Duodenal mucosa (tissue), 2 donors: ENCODE results near the gene SH3BGRL3.

Experiments used
- H3K27ac ChIP-seq: one replicate; pipeline ENCODE4 v1.7.0; 2013; ENCODE audit warnings: low read depth, low read length
- H3K27me3 ChIP-seq, 2 donors: one replicate each; pipeline ENCODE4 v1.7.0; 2013; ENCODE audit warnings: low read length in 2 of 2, control low read depth in 1 of 2; ENCODE audit not compliant: insufficient read depth in 2 of 2, control insufficient read depth in 1 of 2
- H3K36me3 ChIP-seq, 2 donors: one replicate each; pipeline ENCODE4 v1.7.0; 2013; ENCODE audit warnings: low read length in 2 of 2, control low read depth in 1 of 2; ENCODE audit not compliant: insufficient read depth in 2 of 2, control insufficient read depth in 1 of 2
- H3K4me1 ChIP-seq, 2 donors: one replicate each; pipeline ENCODE4 v1.7.0; 2013; ENCODE audit warnings: low read length in 2 of 2, control low read depth in 1 of 2; ENCODE audit not compliant: insufficient read depth in 2 of 2, control insufficient read depth in 1 of 2
- H3K4me3 ChIP-seq, 2 donors: one replicate each; pipeline ENCODE4 v1.7.0; 2013; ENCODE audit warnings: low read length in 2 of 2, low read depth in 1 of 2
- H3K9ac ChIP-seq, 2 donors: one replicate each; pipeline ENCODE4 v1.7.0; 2013; ENCODE audit warnings: low read length in 2 of 2, low read depth in 1 of 2
- H3K9me3 ChIP-seq, 2 donors: one replicate each; pipeline ENCODE4 v1.7.0; 2013; ENCODE audit warnings: low read length in 2 of 2, control low read depth in 1 of 2; ENCODE audit not compliant: control insufficient read depth in 1 of 2

The SH3BGRL3 gene

DNA sequence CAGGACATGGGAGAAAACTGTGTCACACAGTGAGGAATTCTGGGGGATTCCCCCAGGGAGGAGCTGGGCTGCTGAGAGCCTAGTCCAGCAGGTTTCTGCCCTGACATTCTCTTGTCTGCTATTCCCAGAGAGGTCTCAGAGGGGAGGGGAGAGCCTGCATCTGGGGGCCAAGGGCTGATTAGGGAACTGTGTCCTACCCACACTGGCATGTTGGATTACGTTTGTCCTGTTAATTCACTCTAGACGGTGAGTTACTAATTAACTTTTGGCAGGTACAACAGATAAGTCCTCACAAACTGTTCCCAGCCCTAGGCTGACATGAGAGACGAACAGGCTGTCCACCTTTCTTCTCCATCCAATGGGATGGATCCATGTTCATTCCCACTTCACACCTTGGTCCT is 2.6 kb upstream of the SH3BGRL3 start:
- Histone ChIP-seq H3K4me3 (peak overlapping the region; percentile 12 to 20), H3K36me3 (peaks cover 0 to 15% of the 10 kb centered on the region in 2 donors), H3K27me3 (no peaks in the 10 kb centered on the region), H3K27ac (peak overlapping the region; percentile 65), H3K9ac (peak overlapping the region; percentile 38 to 55), H3K4me1 (peaks cover 49 to 63% of the 10 kb centered on the region in 2 donors), H3K9me3 (no peaks in the 10 kb centered on the region)

- peak overlapping the region; percentile 65 for H3K27ac ChIP-seq
- H3K4me3 ChIP-seq, result peak overlapping the region in 1 of 2 donors; percentile 20
- no peaks in the 10 kb centered on the region for H3K27me3 ChIP-seq
- H3K4me1 ChIP-seq, result peaks cover 49 to 63% of the 10 kb centered on the region in 2 donors
- H3K9ac ChIP-seq, result peak overlapping the region; percentile 38 to 55
- peaks cover 0 to 18% of the 10 kb centered on the region in 2 donors for H3K36me3 ChIP-seq
- H3K9me3 ChIP-seq, result no peaks in the 10 kb centered on the region
Measured at GRCh38 chr1:26277719-26278118, 2.2 kb upstream of the SH3BGRL3 start.

GRCh38 chr1:26278303-26278702 is 1.6 kb upstream of the SH3BGRL3 start:
- H3K9ac ChIP-seq, result peak overlapping the region; percentile 81 to 82
- no peaks in the 10 kb centered on the region for H3K27me3 ChIP-seq
- H3K36me3 ChIP-seq, result peaks cover 0 to 13% of the 10 kb centered on the region in 2 donors
- no peaks in the 10 kb centered on the region for H3K9me3 ChIP-seq
- H3K4me1 ChIP-seq, result peaks cover 49 to 63% of the 10 kb centered on the region in 2 donors
- H3K4me3 ChIP-seq, result no peak overlapping the region
- H3K27ac ChIP-seq, result peak overlapping the region; percentile 65

- Histone ChIP-seq H3K9ac (peak overlapping the region; percentile 81 to 82), H3K9me3 (no peaks in the 10 kb centered on the region), H3K36me3 (peaks cover 0 to 13% of the 10 kb centered on the region in 2 donors), H3K27me3 (no peaks in the 10 kb centered on the region), H3K4me3 (peak overlapping the region; percentile 74 to 75), H3K4me1 (peaks cover 49 to 63% of the 10 kb centered on the region in 2 donors), H3K27ac (peak overlapping the region; percentile 83)
Measured at GRCh38 chr1:26278724-26279455, 996 bp upstream of the SH3BGRL3 start.

DNA sequence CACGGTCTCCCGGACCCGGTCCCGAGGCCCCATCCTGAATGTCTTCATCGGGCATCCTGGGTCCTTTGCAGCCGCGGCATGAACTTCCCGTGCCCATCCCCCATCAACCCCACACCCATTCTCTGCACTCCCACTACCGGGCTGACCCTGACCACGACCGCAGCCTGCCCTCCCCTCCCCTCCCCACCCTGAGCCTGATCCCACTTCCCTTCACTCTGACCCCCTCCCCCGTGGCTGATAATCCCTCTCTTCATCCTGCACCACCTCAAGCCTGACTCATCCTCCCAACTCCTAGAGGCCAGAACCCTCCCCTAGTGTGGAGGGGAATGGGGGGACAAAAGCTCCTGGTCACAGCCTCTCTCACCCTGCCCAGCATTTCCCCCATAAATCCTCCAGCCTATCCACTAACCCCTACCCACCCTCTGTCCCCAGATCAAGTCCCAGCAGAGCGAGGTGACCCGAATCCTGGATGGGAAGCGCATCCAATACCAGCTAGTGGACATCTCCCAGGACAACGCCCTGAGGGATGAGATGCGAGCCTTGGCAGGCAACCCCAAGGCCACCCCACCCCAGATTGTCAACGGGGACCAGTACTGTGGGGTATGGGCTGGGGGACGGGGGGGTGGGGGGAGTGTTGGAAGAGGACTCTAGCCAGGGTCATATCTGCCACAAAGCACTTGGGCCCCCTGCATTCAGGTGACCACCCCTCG is 602 bp downstream of the SH3BGRL3 start:
- Histone ChIP-seq H3K9me3 (no peaks in the 10 kb centered on the region), H3K4me3 (peak overlapping the region; percentile 74 to 75), H3K9ac (peak overlapping the region; percentile 82 to 83), H3K36me3 (peaks cover 0 to 9% of the 10 kb centered on the region in 2 donors), H3K4me1 (peaks cover 59 to 74% of the 10 kb centered on the region in 2 donors), H3K27me3 (no peaks in the 10 kb centered on the region), H3K27ac (peak overlapping the region; percentile 83)

DNA sequence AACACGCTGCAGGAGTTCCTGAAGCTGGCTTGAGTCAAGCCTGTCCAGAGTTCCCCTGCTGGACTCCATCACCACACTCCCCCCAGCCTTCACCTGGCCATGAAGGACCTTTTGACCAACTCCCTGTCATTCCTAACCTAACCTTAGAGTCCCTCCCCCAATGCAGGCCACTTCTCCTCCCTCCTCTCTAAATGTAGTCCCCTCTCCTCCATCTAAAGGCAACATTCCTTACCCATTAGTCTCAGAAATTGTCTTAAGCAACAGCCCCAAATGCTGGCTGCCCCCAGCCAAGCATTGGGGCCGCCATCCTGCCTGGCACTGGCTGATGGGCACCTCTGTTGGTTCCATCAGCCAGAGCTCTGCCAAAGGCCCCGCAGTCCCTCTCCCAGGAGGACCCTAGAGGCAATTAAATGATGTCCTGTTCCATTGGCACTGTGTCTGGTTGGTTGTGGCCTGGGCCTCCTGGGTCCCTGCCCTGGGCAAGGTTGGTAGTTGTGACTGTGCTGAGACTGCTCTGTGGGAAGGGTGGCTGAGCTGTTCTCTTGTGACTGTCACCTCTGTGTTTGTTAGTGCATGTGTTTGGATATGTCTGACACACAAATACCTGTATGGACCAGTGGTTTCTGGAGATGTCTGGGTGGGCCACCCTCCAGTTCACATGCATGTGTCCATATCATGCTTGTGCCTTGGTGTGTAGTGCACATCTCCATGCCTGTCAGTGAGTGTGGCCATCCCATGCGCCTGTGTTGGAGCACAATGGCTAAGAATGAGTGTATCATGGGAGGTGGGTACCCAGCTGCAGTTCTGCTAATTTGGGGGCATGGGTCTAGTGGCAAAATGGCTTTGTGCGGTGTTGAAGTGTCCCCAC is 1.4 kb downstream of the SH3BGRL3 start:
- Histone ChIP-seq H3K9ac (peak overlapping the region in 1 of 2 donors; percentile 82), H3K9me3 (no peaks in the 10 kb centered on the region), H3K27ac (no peak overlapping the region), H3K27me3 (no peaks in the 10 kb centered on the region), H3K4me1 (peaks cover 55 to 73% of the 10 kb centered on the region in 2 donors), H3K4me3 (peak overlapping the region; percentile 11 to 74), H3K36me3 (peaks cover 0 to 9% of the 10 kb centered on the region in 2 donors)

DNA sequence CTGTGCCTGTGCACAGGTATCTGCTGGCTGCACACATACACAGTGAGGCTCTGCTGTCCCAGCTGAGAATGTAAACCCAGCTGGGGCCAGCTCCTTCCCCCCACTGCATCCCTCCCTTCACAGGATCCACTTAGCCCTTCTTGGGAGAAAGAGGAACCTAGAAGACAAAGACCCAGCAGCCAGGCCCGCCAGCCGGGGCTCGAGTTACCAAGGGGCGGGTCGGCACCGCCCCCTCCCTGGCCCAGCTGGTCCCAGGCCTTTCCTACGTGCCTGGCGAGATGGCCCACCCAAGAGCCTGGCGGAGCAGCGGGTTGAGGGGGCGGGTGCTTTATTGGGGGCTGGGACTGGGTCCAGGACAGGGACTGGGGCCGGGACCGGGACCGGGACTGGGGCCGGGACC is 2.1 kb downstream of the SH3BGRL3 start:
- H3K9ac ChIP-seq, result peak overlapping the region in 1 of 2 donors; percentile 82
- H3K36me3 ChIP-seq, result peaks cover 0 to 9% of the 10 kb centered on the region in 2 donors
- peaks cover 50 to 71% of the 10 kb centered on the region in 2 donors for H3K4me1 ChIP-seq
- no peak overlapping the region for H3K27ac ChIP-seq
- no peak overlapping the region for H3K4me3 ChIP-seq
- H3K27me3 ChIP-seq, result no peaks in the 10 kb centered on the region
- H3K9me3 ChIP-seq, result no peaks in the 10 kb centered on the region

DNA sequence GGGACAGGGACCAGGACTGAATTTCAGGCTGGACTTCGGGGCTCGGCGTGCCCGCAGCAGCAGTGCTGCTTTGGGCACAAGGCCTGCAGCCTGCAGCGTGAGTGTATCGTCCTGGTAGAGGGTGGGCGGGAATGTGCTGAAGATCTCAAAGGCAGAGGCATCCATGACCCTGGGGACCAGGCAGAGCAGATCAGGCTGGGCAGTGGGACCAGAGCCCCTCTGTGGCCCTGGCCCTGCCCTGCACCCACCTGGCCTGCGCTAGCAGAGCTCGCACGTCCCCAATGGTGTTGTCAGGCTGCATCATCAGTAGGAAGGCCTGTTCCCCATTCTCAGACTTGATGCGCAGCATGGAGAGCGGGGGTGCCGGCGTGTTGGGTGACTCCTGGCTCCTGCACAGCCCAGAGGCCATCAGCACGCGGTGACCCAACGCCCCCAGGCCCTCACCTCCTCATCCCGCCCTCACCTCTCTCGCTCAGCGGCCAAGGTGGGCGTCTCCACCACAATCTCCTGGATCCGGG is 2.6 kb downstream of the SH3BGRL3 start:
- Histone ChIP-seq H3K9me3 (no peaks in the 10 kb centered on the region), H3K4me1 (peaks cover 45 to 71% of the 10 kb centered on the region in 2 donors), H3K27me3 (no peaks in the 10 kb centered on the region), H3K9ac (no peak overlapping the region), H3K27ac (no peak overlapping the region), H3K36me3 (peaks cover 0 to 9% of the 10 kb centered on the region in 2 donors), H3K4me3 (no peak overlapping the region)

GRCh38 chr1:26283279-26283853 is 3.5 kb downstream of the SH3BGRL3 start:
- H3K9ac ChIP-seq, result peak overlapping the region; percentile 32 to 34
- H3K27ac ChIP-seq, result no peak overlapping the region
- H3K27me3 ChIP-seq, result no peaks in the 10 kb centered on the region
- H3K4me3 ChIP-seq, result no peak overlapping the region
- peaks cover 42 to 65% of the 10 kb centered on the region in 2 donors for H3K4me1 ChIP-seq
- H3K36me3 ChIP-seq, result peaks cover 0 to 9% of the 10 kb centered on the region in 2 donors
- H3K9me3 ChIP-seq, result no peaks in the 10 kb centered on the region
